Left renal cortex interstitium (tissue), 4 donors: ENCODE data around the gene COL4A6. TPM values are rescaled to one million over a fixed set of nuclear protein-coding genes. Genes with fewer than 3 reads are reported as not detected.

Experiments used
- DNase-seq, 4 donors: peaks; one replicate each; pipeline ENCODE4 v3.0.0-alpha.2; 2013; ENCODE audit warnings: low read depth in 4 of 4, low spot score in 2 of 4, missing footprints in 1 of 4
- polyA plus RNA-seq, 4 donors: library from polyadenylated mRNA; unstranded; fragments of 120-200 nt; gene quantifications; one replicate each; pipeline ENCODE4 v1.2.1, GENCODE V29; 2013; ENCODE audit not compliant: insufficient read length in 4 of 4

Gene COL4A6
- polyA plus RNA-seq, 4 donors = 15.7 to 18.9 (median 17.1) TPM

DNA sequence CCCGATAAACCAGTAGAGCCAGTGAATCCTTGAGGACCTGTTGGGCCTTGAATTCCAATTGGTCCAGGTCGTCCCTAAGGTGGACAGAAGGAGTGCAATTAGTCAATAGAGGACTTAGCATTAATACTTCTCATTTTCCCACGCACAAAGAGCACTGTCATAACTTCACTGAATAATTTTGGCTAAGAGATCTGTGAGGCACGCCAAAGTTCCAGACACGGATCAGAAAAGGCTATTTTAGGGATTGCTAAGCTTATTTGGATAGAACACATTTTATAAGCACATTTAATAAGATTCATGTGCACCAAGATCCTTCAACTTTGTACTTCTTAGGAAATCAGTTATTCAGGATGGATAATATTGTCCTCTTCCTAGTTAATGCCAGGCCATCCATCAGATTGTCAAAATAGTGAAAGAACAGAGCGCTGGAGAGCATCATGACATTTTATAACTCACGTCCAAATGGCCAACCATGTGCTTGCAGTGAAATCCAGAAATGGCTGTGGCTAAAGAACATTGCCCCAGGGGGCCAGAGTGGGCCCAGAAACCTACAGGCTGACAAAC, 216.8 kb downstream of the COL4A6 start:
- DNase-seq = no peak

DNA sequence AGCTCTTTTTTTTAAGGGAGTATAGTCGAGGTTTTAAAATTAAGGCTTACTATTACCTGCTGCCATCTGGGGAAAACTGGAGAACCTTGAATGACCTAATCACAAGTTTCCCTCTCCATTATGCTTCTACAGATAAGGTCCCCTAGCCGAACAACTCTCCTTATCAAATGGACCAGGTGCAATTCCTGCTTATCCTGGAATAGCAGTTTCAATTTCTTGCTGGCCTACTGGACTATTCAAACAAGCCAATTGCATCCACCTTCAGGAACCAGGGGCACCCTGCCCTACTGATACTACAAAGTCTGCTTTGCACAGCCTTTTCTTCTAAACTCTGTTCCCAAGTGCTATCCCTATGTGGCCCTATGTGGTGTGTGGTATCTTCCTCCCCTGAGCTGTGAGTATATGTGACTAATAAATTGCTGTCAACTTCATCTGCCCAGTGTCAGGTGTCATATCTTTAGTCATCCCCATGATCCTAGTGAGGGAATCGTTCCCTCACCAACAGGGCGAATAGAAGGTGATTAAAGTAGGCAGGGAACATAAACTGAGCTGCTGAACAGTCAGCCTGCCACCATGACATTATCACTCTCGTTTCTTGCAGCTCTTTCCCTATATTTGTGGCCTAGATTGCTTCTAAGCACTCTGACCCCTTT, 218.1 kb downstream of the COL4A6 start:
- no peak for DNase-seq

DNA sequence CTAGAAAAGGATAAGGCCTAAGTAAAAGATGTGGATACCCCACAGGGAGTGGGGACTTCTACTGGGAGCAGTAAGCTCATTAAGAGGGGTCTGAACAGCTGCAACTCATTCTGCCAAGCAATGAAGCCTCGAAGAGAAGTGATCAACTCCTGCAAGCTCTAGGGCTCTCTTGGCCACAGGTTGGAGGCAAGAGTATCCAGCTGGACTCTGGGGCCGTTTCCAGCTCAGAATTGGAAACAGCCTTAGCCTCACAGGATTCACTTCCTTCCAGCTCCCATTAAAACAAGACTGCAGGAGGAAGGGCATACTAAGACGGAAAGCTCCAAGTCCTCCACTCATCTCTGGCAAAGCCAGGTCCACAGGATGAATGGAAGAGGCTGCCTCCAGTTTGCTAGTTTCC, 220.3 kb downstream of the COL4A6 start:
- no peak for DNase-seq

DNA sequence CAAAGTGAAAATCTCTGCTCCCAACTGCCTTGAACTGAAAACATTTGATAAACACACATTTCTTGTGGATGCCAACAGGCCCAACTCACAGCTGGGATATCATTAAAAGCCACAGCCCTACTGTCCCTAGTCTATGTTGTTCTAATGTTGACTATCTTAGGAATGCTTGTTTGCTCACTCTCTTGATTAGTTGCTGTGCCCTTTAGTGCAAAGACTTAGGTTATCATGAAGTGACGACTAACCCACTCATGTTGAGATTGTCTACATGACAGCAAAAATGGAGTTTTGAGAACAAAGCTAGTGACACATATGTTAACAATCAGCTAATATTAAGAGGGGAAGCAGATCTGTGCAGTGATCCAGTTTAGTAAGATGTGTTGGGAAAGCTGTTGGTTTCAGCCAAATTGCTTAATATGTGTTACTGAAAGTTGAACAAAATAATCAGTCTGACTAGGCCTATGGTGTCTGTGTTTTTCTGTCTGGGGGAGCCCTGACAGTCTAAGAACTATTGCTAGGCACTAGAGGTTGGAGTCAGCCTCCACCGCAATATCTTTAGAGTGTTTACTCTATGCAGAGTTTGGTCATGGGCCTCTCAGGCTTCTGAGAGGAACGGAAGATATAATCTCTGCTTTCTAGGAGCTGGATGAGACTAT, 221.2 kb downstream of the COL4A6 start:
- no peak for DNase-seq

DNA sequence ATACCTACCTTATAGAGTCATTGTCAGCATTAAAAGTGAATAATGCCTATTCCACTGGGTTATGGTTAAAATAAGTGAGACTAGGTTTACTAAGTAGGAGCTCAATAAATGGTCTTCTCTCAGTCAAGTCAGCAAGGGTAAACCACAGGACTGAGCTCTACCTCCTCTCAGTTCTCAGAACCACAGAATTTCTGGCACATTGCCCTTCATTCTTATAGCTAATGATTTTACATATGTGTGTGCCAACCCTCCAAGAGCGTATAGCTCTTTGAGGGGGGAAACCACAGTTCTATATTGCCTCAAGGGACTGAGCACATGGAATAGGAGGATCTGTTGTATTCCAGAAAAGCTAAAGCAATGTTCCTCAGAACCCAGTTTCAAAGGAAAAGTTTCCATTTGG, 221.8 kb downstream of the COL4A6 start:
- no peak for DNase-seq

DNA sequence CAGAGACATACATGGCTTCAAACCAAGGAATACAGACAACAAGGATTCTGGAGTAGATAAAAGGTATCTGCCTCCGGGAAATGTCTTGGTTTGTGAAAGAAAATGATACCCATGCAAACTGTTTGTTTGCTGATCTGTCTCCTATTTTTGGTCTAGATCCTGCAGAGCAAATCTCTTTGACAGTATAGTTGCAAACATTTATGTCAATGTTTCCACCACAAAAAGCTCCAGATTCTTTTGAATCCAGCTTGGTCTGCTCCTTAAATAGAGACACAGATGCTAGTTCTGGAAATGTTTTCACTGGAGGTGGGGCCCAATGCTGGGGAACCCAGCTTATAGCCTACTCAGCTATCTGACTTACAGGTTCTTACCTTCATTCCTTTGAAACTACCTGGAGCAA, 226.9 kb downstream of the COL4A6 start:
- DNase-seq = no peak

DNA sequence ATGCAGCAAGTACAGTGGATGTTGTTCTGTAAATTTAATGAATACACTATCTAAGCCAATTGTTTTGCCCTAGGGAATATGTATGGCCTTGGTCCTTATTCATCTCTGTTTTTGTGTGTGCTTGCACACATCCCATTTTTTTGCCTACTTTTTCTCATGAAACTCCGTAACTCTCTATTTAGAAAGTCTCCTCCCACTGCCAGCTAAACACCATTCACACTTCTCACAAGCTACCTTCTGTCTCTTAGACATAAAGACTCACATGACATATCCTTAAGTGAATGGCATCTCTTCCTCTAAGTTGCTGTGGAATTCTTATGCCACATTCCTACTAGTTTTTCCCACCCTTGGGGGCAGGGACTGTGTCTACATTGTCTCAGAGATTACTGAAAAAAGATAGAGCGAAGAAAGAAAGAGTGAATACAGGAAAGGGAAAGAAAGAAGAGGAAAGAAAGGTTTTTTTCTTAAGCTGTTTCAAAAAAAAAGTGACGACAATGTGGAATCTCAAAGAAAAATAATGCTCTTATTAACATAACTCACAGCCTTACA, 229.1 kb downstream of the COL4A6 start:
- DNase-seq = no peak

DNA sequence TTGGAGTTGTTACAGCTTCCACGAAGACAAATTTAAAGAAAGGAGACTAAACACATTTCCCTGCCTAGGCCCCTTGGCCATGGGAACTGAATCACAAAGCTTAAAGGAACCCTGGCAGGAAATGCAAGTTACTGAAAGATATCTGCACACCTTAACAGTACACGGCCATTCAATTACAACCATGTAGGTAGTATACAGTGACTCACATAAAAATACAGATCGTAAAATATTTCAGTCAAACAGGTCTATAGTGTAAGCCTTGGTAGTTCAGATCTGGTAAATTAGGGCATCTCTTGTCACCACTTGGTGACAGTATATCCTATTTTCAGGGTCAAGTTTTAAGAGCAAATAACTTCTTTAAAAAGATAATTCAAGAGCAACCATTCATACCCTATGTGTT, 234.7 kb downstream of the COL4A6 start:
- no peak for DNase-seq

DNA sequence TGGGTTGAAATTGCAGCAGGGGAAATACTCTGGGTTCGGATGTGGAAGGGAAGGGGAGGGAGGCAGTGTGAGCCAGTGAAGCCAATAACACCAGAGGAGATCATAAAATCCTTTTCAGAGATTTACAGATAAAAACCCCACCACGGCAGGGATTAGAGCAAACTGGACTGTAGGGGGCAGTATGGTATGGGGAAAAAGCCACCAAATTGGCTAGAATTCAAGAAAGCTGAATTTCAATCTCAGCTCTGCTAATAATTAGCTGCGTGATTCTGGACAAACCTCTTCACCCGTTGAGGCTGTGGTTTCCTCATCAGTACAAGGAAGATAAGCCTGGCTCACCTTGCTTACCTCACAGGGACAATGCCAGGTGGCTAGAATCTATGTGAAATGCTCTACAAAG, 238.5 kb downstream of the COL4A6 start:
- no peak for DNase-seq

DNA sequence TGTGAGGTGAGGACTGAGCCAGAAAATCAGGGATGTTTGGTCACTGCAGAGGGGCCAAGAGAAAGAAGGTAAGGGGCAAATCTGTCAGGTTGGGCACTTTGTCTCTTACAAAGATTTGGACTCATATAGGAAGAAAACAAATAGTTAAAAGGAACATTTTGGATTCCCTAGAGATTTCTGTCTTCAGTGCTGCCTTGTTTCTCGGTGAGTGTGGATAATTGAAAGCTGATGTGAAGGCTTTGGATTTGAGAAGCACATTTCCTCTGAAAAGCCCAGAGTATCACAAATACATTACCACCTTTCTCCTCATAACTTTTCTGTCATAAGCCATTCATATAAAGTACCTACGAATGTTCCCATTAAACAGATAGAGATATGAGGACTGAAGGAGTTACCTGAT, 239.2 kb downstream of the COL4A6 start:
- DNase-seq = no peak

DNA sequence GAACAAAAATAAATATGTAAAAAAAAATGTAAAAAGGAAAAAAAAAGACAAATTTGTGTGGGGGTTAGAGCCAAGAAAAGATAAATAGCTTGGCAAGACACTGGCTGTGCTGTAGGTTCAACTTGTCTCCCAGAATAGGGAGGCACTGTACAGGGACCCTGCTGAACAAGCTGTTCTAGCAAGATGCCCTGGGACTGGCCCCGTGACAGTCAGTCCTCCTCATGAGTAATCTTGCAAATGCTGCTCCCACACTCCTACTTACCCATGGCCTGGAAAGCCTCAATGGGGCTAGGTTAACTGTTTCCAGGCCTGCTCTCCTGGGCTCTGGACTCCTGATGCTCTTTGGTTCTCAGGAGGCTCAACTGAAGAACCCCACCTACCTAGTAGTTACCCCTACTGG, 239.8 kb downstream of the COL4A6 start:
- DNase-seq = no peak

DNA sequence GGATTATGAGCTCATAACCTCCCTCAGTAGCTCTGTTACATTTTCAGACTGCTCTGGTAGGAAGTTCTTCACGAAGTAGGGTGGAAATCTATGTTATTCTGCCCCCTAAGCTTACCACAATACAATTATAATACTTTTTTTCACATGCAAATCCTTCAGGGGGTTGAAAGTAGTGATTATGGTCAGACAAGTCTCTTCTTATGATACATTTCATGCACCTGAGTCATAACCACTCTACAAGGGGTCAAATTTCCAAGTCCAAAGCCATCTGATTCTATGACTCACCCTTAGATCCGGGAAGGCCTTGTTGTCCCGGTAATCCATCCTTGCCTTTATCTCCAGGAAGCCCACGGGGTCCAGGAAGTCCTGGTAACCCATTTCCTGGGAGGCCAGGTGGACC, 251.4 kb downstream of the COL4A6 start:
- DNase-seq = no peak

DNA sequence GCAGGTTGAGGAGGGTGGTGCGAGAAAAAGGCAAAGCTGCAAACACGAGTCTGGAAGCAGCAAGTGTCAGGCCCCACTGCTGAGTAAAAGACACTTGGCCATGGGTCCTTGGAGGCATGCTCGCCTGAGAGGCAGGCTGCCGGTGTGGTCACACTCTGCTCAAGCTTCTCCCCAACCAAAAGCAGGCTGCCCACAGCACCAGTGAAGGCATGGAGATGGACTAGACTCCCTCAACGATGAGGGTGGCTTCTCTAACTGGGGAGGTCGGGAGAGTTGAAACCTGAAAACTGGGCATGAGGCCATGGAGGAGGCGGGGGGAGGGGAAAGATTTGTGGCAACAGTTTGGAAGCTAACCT, 260.1 kb downstream of the COL4A6 start:
- DNase-seq = no peak

DNA sequence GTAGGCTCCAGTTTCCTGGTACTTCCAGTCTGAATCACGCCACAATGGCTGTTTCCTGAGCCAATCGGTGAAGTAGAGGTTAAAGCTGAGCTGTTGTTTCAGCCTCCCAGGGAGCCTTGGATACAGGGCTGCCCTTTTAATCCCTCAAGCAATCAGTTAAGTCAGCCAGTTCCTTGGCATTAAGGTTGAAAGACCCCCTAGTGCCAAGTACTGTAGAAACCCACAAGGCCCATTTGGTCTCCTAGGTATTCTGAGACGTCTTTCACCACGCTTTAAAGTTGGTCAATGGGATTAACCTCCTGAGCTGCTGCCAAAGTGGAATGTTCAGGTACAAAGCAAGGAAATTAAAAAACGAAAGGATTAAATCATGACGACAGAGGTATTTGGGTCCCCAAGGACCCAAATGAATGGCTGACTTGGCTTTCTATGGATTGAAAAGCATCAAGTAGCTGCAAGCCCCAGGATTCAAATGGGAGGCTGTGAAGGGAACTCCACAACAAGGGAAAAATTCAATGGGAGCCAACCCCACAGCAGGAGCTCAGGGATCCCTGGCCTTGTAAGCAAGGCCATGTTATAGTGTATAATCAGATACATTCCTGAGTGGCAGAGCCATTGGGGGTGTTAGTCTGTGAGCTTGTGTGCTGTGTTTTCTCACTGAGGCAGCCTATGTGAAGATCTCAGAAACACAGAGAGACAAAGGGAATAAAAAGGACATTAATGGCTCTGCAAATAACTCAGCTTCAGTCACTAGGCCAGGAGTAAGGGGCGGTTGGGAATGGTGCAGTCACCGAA, 260.7 kb downstream of the COL4A6 start:
- DNase-seq = no peak

DNA sequence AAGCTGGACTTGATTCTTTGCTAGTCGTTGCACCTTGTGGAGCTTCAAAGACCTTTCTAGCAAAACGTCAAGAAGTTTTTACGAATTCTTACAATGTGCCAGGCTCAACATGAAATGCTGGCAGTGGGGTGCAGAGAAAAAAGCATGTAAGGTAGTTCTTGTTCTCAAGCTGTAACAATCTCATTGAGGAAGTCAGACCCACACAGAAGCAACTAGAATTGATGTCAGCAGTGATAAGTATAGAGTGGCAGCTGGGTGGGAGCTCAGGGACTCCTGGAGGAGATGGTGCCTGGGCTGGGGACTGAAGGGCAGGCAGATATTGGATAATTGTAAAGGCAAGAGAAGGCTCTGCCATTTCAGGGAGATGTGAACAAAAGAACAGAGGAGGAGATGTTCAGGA, 264.3 kb downstream of the COL4A6 start:
- DNase-seq = no peak

DNA sequence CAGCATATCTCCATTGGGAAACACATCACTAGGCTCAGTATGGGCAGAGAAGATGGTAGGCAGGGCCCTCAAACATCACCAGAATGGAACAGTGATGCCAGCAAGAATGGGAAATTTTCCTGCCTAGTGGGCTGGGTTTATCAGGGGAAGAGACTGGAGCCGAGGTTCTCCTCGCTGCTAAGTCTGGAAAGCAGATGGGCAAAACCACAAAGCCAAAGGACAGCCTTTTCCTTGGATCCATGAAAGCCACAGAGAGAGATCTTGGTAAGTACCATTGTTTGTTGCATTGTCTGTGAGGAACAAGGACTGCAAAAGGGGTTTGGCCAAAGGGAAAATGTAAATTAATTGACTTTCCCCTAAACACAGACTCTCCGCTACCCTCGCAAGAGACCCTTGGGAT, 266.6 kb downstream of the COL4A6 start:
- DNase-seq = no peak

DNA sequence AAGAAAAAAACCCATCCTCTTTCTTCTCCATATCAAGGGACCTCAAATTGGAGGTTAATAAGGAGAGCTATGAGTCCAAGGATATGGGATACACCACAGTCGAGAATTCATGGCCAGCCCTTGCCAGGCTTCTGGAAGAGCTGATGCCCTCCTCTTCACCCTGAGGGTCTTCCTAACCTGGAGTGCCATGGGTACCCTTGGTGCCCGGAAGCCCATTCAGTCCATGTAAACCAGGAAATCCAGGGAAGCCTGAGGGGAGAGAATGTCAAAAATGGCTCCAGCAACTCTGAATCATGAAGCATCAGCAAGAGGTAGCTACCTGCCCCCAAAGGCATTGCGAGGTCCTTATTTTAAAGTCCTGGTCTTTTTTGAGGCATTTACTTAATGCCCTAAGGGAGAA, 268.5 kb downstream of the COL4A6 start:
- no peak for DNase-seq

DNA sequence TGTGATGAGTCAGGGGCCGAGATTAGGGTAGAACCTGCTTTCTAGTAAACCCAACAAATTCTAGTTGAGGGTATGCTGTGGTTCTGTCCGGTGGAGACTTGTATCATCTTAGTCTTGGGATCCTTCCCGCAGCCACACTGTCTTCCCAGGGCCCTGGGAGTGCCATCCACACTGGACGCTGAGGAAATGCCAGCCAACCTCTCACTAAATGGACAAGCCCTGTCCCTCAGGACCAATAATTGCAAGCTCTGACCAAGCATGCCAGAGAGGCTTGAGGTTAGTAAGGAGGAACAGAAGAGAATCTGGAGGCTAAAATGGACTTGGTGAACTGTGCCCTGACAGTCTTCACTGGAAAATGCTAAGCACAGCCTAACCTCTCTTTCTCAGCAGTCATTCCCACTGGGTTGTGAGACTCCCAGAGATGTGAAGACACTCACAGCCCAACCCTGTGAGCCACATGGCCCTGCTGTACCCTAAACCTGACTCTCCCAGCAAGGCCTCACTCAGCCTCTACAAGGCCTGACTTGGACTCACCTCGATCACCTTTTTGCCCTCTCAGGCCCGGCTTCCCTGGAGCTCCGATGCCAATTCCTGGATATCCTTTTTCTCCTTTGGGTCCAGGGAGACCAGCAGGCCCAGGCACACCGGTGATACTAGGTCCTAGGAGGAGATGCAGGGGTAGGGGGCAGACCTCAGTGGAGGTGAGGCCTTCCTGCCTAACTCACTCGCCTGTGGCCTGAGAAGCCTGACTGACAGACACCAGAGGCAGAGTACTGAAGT, 269.1 kb downstream of the COL4A6 start:
- DNase-seq = no peak

DNA sequence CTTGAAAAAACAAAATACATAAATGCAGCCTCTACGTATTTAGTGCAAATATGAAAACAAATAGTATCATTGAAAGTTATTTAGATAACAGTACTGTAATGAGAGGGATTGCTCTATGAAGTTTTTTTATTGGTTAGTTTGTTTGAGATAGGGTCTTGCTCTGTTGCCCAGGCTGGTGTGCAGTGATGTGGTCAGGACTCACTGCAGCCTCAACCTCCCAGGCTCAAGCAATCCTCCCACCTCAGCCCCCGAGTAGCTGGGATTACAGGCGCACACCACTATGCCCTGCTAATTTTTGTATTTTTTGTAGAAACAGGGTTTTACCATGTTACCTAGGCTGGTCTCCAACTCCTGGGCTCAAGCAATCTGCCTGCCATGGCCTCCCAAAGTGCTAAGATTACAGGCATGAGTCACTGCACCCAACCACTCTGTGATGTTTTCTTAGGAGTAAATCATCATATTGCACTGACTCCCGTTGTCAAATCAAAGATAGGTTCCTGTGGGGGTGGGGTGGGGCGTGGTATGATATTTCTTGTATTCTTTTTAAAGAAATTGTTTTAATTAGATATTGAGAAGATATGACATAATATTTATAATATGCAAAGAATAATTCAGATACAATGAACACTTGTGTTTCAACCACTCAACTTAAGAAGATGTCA, 270.9 kb downstream of the COL4A6 start:
- DNase-seq = no peak
